NCI-H128 (cell line): ENCODE results near the gene MYBPH.

Source experiments
- DNase-seq: peaks from one replicate; lab custom pipeline; 2025; ENCODE audit not compliant: unreplicated experiment; lab: John Stamatoyannopoulos, UW

The MYBPH gene

DNA sequence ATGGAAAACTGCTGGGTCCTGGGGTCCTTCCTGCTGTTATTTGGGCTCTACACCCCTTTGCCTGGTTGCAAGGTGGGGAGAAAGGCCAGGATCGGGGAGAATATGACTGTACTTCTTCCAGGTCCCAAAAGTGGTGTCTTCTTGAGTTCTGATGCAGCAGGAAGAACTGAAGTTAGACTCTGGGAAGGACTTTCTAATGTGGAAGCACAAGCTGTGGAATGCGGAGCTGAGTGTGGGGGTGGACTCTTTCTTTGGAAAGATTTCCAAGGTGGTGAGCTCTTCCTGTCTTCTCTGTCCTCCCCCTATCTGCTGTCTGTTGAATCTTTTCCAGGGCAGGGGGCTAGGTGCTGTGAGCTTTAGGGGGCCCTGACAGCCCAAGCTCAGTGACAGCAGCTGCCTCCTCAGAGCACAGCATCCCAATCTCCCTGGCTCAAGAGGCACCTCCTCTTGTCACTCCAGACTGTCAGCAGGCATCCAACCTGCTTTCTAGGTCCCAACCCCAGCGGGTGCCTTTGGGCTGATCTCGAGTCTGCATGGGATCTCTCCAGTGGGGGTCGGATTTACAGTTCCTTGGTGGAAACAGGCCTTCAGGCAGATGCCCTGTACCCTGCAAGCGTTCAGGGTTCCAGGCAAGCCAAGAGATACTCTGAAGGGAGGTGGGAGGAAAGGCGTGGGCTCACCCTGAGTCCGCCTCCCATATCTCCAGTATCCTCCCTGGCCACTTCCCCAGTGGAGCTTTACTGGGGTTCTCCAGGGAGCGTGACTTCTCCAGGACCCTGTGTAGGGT is 24.9 kb downstream of the MYBPH start:
- no peak for DNase-seq

DNA sequence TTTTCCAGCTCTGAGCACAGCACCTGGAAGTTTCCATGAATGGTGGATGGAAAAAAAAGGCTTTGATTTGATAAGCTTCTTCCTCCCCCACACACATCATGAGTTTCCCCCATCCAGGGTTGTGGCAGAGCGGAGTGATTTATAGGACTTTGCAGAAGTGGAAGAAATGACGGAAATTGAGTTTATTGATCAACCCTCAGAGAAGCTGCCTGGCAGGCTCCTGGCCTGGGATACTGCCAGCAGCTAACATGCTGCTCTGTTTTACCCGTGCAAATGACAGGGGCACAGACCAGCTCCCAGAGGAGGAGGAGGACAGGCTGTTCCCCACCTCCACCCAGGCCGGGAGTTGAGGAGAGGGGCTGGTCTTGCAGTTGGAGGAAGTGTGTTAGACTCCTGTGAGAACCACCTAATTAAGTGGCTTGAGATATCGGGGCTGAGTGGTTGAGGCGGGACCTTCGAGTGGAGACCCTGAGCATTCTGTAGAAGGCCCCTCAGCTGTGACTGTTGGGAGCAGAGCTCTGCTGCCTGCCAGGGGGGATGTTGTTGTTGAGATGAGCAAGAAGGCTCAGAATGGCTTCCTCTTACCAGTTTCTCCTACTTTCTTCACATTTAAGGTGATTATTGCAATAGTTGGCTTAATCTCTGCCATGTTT is 26.3 kb downstream of the MYBPH start:
- DNase-seq = no peak

GRCh38 chr1:203148579-203148978 is 27.0 kb downstream of the MYBPH start:
- no peak for DNase-seq

GRCh38 chr1:203148127-203148526 is 27.5 kb downstream of the MYBPH start:
- no peak for DNase-seq

- no peak for DNase-seq
Measured at GRCh38 chr1:203147376-203147775, 28.2 kb downstream of the MYBPH start.

GRCh38 chr1:203146537-203146936 is 29.1 kb downstream of the MYBPH start:
- DNase-seq = no peak

GRCh38 chr1:203146042-203146369 is 29.6 kb downstream of the MYBPH start:
- no peak for DNase-seq

GRCh38 chr1:203145321-203146041 is 30.1 kb downstream of the MYBPH start:
- no peak for DNase-seq

- no peak for DNase-seq
Measured at GRCh38 chr1:203144661-203145060, 31.0 kb downstream of the MYBPH start.

GRCh38 chr1:203143641-203144040 is 32.0 kb downstream of the MYBPH start:
- DNase-seq = no peak

GRCh38 chr1:203142684-203143408 is 32.8 kb downstream of the MYBPH start:
- DNase-seq = peak; percentile 29

DNA sequence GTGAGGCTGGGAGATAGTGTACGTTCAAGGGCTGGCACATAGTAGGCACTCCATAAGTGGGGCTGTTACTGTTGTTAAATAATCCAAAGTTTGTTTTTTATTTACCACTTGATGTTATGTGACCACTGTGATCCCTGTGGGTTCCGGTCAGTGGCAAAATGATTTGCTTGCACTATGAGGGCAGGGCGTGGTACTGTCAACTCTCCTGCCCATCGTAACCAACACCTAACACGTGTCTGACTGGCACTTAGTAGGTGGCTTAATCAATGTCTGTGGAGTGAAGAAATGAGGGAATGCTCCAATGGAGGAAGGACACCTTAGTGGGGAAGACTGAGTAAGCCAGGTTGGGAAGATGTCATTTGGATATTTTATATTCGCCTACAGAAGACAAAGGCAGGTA is 33.5 kb downstream of the MYBPH start:
- no peak for DNase-seq

- no peak for DNase-seq
Measured at GRCh38 chr1:203140743-203141520, 34.7 kb downstream of the MYBPH start.

DNA sequence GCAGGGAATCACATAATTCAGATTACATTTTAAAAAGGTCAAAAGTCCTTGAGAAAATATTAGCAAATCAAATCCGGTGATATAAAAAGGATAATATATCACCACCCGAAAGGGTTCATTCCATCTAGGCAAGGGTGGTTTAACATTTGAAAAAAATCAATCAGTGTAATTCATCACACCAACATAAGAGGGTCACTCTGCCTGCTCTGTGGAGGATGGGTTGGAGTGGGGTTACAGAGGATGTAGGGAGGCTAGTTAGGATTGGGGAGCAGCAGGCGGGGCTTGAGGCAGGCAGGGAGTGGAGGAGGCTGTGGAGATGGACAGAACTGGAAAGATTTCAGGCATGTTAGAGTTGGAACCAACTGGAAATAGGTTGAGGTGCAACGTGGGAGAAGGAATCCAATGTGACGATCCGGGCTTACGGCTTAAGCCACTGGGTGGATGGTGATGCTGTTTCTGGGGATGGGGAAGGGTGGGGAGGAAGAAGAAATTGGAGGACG is 35.6 kb downstream of the MYBPH start:
- DNase-seq = no peak

- DNase-seq = no peak
Measured at GRCh38 chr1:203138066-203138465, 37.6 kb downstream of the MYBPH start.

DNA sequence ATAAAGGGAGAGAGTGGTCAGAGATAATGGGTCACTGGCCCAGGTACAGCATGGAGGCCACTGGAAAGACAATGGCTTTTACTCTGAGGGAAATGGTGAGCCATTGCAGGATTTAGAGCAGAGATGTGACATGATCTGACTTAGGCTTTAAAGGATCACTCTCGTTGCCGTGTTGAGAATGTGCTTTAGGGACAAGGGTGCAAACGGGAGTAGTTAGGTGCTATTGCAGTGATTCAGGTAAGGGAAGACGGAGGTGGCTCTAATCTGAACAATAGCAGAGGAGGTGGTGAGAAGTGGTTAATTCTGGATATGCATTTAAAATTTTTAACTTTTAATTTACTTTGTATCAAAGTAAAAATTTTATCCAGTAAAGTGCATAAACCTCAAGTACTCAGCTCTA is 38.3 kb downstream of the MYBPH start:
- no peak for DNase-seq

DNA sequence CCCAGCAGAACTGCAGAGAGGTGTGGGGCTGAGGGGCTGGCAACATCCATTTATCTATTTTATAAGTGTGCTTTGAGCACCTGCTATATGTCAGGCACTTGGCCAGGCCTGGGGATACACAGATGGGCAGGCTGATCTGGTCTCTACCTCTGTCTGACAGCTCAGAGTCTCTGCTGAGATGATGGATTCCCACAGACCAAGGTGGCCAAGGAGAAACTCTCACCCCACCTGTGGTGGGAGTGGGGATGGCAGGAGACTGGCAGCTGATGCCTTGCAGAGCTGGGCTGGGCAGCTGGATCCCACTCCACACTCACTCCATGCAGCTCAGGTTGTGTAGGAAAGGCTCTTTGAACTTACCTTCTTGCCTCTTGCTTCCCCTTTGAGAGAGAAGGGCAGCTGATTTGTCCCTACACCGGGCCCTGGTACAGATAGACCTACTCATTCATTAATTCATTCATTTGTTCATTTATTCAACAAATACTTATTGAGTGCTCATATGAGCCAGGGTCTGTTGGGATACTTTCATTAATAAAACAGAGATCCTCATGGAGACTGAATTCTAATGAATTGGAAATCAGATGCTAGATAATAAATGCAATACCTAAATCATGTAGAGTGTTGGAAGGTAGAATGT is 39.1 kb downstream of the MYBPH start:
- no peak for DNase-seq

DNA sequence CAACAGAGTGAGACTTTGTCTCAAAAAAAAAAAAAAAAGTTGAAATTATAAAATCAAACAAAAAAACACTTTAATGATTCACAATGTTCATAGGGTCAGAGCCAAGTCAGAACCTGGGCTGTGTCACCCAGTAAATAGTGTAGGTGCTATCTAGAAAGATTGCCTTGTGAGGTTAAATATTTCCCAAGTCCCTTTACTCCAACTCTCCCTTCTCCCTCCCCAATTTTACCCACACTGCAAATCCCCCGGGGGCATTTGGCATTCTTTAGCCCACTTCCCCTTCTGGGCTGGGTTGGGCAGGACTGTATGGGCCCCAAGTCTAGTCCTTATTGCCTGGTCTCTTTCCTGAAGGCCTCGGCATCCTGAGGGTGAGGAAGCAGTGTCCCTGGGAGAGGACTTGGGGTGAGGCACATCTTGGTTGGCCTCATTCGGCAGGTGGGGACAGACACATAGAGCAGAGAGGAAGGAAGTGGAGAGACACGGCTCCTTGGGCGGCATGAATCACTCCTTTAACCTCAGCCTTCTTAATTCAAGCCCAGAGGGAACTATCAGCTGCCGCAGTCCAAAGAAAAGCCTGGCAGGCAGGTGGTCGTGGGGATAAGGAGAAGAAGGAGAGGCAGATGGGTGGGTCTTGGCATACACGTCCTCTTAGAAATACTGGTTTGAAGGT is 39.9 kb downstream of the MYBPH start:
- no peak for DNase-seq

- no peak for DNase-seq
Measured at GRCh38 chr1:203133970-203134725, 41.5 kb downstream of the MYBPH start.
